Tibial nerve (tissue), 4 donors: ENCODE results near the gene DYNC1I1. TPM values are rescaled to one million over a fixed set of nuclear protein-coding genes. Genes with fewer than 3 reads are reported as not detected.

Experiments
- DNase-seq, 2 donors: peaks; one replicate each; pipeline ENCODE4 v3.0.0-alpha.2; 2019; ENCODE audit warnings: low spot score in 2 of 2
- H3K27ac ChIP-seq, 4 donors: fragments of 200-600 bp; sonication (generic) in 3 of 4; one replicate each; pipeline ENCODE4 v1.5.1; 2017 to 2019; ENCODE audit warnings: mild to moderate bottlenecking in 1 of 4
- H3K27me3 ChIP-seq, 2 donors: fragments of 200-600 bp; sonication (generic) in 1 of 2; one replicate each; pipeline versions ENCODE4 v1.5.1 to v1.6.0; 2017 to 2019
- H3K36me3 ChIP-seq, 3 donors: fragments of 200-600 bp; sonication (generic); one replicate each; pipeline ENCODE4 v1.5.1; 2018 to 2019
- H3K4me1 ChIP-seq, 4 donors: fragments of 200-600 bp; sonication (generic) in 3 of 4; one replicate each; pipeline ENCODE4 v1.5.1; 2017 to 2019
- H3K4me3 ChIP-seq, 4 donors: fragments of 200-600 bp; sonication (generic) in 3 of 4; one replicate each; pipeline ENCODE4 v1.5.1; 2017 to 2019; ENCODE audit warnings: mild to moderate bottlenecking in 1 of 4, moderate library complexity in 1 of 4
- H3K9me3 ChIP-seq, 4 donors: fragments of 200-600 bp; sonication (generic) in 3 of 4; one replicate each; pipeline ENCODE4 v1.5.1; 2017 to 2019
- EP300 ChIP-seq, 2 donors: sonication (generic); formaldehyde crosslinking; IDR thresholded peaks; one replicate each; pipeline ENCODE4 v1.6.1; 2017; ENCODE audit warnings: antibody characterized with exemption in 2 of 2, mild to moderate bottlenecking in 1 of 2
- POLR2A ChIP-seq, 2 donors: fragments of 450-650 bp; IDR thresholded peaks; one replicate each; pipeline ENCODE4 v1.6.1; 2017; ENCODE audit warnings: antibody characterized with exemption in 2 of 2, mild to moderate bottlenecking in 2 of 2, moderate library complexity in 2 of 2
- WGBS, 2 donors: methylation state at CpG; one replicate each; pipeline ENCODE4 v1.1.5; 2018; 5-methylcytosine and 5-hydroxymethylcytosine counted together
- total RNA-seq, 4 donors: library from RNA; depleted of rRNA; stranded (reverse); fragments of >200 nt; gene quantifications; one replicate each; pipeline ENCODE4 v1.1.0, GENCODE V29; 2016
- TF ChIP-seq, protein P1 (sequence below), 5 experiments: fragments of 200-600 bp in 3 of 5; fragments of 450-650 bp in 2 of 5; sonication (generic) in 3 of 5; IDR thresholded peaks; one replicate each; pipeline ENCODE4 v1.5.1; 2016 to 2019; ENCODE audit warnings: antibody characterized with exemption in 5 of 5, mild to moderate bottlenecking in 3 of 5, moderate library complexity in 2 of 5

Gene DYNC1I1
- total RNA-seq, 4 donors from 2014 or later, result 5.5 to 12.0 (median 9.8) TPM

GRCh38 chr7:95788884-95789283 lies 16.5 kb downstream of the DYNC1I1 start:
- Histone ChIP-seq H3K4me3 (no peak overlapping the region), H3K27ac (no peak overlapping the region), H3K36me3 (no peaks in the 10 kb centered on the region), H3K9me3 (no peaks in the 10 kb centered on the region), H3K4me1 (no peaks in the 10 kb centered on the region), H3K27me3 (no peaks in the 10 kb centered on the region)
- TF ChIP-seq POLR2A (IDR thresholded peaks at IDR 0.05) (no peak), EP300 (IDR thresholded peaks at IDR 0.05) (no peak)
- TF ChIP-seq, protein P1, sequence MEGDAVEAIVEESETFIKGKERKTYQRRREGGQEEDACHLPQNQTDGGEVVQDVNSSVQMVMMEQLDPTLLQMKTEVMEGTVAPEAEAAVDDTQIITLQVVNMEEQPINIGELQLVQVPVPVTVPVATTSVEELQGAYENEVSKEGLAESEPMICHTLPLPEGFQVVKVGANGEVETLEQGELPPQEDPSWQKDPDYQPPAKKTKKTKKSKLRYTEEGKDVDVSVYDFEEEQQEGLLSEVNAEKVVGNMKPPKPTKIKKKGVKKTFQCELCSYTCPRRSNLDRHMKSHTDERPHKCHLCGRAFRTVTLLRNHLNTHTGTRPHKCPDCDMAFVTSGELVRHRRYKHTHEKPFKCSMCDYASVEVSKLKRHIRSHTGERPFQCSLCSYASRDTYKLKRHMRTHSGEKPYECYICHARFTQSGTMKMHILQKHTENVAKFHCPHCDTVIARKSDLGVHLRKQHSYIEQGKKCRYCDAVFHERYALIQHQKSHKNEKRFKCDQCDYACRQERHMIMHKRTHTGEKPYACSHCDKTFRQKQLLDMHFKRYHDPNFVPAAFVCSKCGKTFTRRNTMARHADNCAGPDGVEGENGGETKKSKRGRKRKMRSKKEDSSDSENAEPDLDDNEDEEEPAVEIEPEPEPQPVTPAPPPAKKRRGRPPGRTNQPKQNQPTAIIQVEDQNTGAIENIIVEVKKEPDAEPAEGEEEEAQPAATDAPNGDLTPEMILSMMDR (IDR thresholded peaks at IDR 0.05), result no peak
- WGBS, 2 donors, result 79 to 83% methylated on average over 2 of the region's 2 CpGs
- DNase-seq, result no peak

GRCh38 chr7:95793658-95794057 lies 21.3 kb downstream of the DYNC1I1 start:
- Histone ChIP-seq H3K4me3 (no peak overlapping the region), H3K9me3 (peaks cover 0 to 4% (median 0%) of the 10 kb centered on the region in 4 donors), H3K27ac (no peak overlapping the region), H3K4me1 (no peaks in the 10 kb centered on the region), H3K27me3 (no peaks in the 10 kb centered on the region), H3K36me3 (no peaks in the 10 kb centered on the region)
- TF ChIP-seq POLR2A (IDR thresholded peaks at IDR 0.05) (no peak), EP300 (IDR thresholded peaks at IDR 0.05) (no peak)
- TF ChIP-seq, protein P1 (IDR thresholded peaks at IDR 0.05), result no peak
- no peak for DNase-seq
- 86 to 90% methylated on average over 5 of the region's 5 CpGs for WGBS, 2 donors

- H3K4me1 ChIP-seq, result no peaks in the 10 kb centered on the region
- peaks cover 0 to 4% (median 0%) of the 10 kb centered on the region in 4 donors for H3K9me3 ChIP-seq
- no peak overlapping the region for H3K27ac ChIP-seq
- no peaks in the 10 kb centered on the region for H3K36me3 ChIP-seq
- H3K4me3 ChIP-seq, result no peak overlapping the region
- TF ChIP-seq, protein P1 (IDR thresholded peaks at IDR 0.05), result no peak
- TF ChIP-seq POLR2A (IDR thresholded peaks at IDR 0.05), result no peak
- TF ChIP-seq EP300 (IDR thresholded peaks at IDR 0.05), result no peak
- DNase-seq, result no peak
- H3K27me3 ChIP-seq, result no peaks in the 10 kb centered on the region
- WGBS, 2 donors, result 83 to 88% methylated on average over 3 of the region's 3 CpGs
Observed at GRCh38 chr7:95794917-95795515, 22.7 kb downstream of the DYNC1I1 start.

DNA sequence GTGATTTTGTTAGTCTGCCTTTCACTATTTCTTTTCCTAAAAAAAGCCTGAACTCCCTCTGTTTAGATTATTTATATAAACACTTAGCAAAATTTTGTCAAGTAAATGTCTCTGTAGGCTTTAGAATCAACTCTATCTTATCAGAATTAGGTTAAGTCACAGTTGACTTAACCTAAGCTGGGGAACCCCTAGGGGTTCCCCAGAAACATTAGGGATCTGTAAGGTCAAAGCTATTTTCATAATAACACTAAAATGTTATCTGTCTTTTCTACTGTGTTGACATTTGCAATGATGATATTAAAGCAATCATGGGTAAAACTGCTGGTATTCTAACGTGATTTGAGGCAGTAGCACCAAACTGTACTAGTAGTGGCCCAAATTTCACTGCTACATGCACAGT lies 24.3 kb downstream of the DYNC1I1 start:
- no peak for DNase-seq
- Histone ChIP-seq H3K27ac (no peak overlapping the region), H3K9me3 (peaks cover 0 to 4% (median 0%) of the 10 kb centered on the region in 4 donors), H3K36me3 (no peaks in the 10 kb centered on the region), H3K4me1 (no peaks in the 10 kb centered on the region), H3K27me3 (no peaks in the 10 kb centered on the region), H3K4me3 (no peak overlapping the region)
- TF ChIP-seq EP300 (IDR thresholded peaks at IDR 0.05) (no peak), POLR2A (IDR thresholded peaks at IDR 0.05) (no peak)
- TF ChIP-seq, protein P1 (IDR thresholded peaks at IDR 0.05), result no peak
- WGBS, 2 donors, result 58 to 66% methylated on average over 1 of the region's 1 CpG

- Histone ChIP-seq H3K27me3 (no peaks in the 10 kb centered on the region), H3K36me3 (no peaks in the 10 kb centered on the region), H3K9me3 (peaks cover 0 to 4% (median 0%) of the 10 kb centered on the region in 4 donors), H3K4me3 (no peak overlapping the region), H3K4me1 (no peaks in the 10 kb centered on the region), H3K27ac (no peak overlapping the region)
- no peak for TF ChIP-seq POLR2A (IDR thresholded peaks at IDR 0.05)
- TF ChIP-seq EP300 (IDR thresholded peaks at IDR 0.05), result no peak
- TF ChIP-seq, protein P1 (IDR thresholded peaks at IDR 0.05), result no peak
- no peak for DNase-seq
- WGBS, 2 donors, result 17% methylated on average over 4 of the region's 4 CpGs
Observed at GRCh38 chr7:95798401-95798930, 26.1 kb downstream of the DYNC1I1 start.
